HepG2 (cell line): ENCODE data around the gene CAPN2. TPM values are rescaled to one million over a fixed set of nuclear protein-coding genes. Genes with fewer than 3 reads are reported as not detected.

Experiments used
- ATAC-seq: fragments of 200-7000 bp; cut with Tn5 transposase; 3 replicates; pipeline ENCODE4 v1.9.1; 2020; ENCODE audit warnings: mild to moderate bottlenecking, moderate library complexity
- BruUV-seq: library from RNA; stranded (reverse); fragments of 400-500 nt; replicated peaks from 2 replicates; lab custom pipeline; 2021; lab: Mats Ljungman, UMichigan
- CTCF ChIA-PET: fragments of 300-600 bp; formaldehyde crosslinking; extraction: SDS; loops from one replicate; lab custom pipeline; 2021; ENCODE audit warnings: low total read pairs, inconsistent platforms, low intra/inter-chr PET ratio; lab: Yijun Ruan, JAX
- POLR2A ChIA-PET: fragments of 350-600 bp; sonication (Branson Sonifier 250); formaldehyde crosslinking; loops from one replicate; lab custom pipeline; 2020; ENCODE audit warnings: antibody characterized with exemption, inconsistent platforms; lab: Yijun Ruan, JAX
- DNase-seq: peaks from one replicate; pipeline ENCODE4 v3.0.0-alpha.2; 2015; ENCODE audit warnings: low spot score
- FAIRE-seq: peaks from 3 replicates; lab custom pipeline; 2011; peaks lifted over from hg19 to GRCh38; lab: Jason Lieb, UNC
- H2AFZ ChIP-seq: one replicate; pipeline ENCODE4 v1.6.1; 2011; ENCODE audit warnings: low read length, inconsistent platforms
- H3K27ac ChIP-seq: fragments of 300-600 bp; 3 replicates; pipeline ENCODE4 v1.8.0; 2011; ENCODE audit warnings: mixed run types, mild to moderate bottlenecking, mixed read lengths, low read length, inconsistent platforms; ENCODE audit not compliant: insufficient read depth; ENCODE audit errors: extremely low read length
- H3K27me3 ChIP-seq, 2 experiments: fragments of 200-600 bp in 1 of 2; 2 replicates in 1 of 2; 3 replicates in 1 of 2; pipeline versions ENCODE4 v1.6.0 to v1.8.0; 2011; ENCODE audit warnings: low read length in 2 of 2, mild to moderate bottlenecking in 2 of 2, moderate library complexity in 2 of 2, inconsistent platforms in 1 of 2; ENCODE audit not compliant: insufficient read depth in 2 of 2, control insufficient read depth in 1 of 2
- H3K36me3 ChIP-seq, 2 experiments: fragments of 200-600 bp in 1 of 2; replicated peaks in 1 of 2; 2 replicates in 1 of 2; 3 replicates in 1 of 2; pipeline versions ENCODE4 v1.5.1 to v1.8.0; 2011; ENCODE audit warnings: low read length in 2 of 2, inconsistent platforms in 1 of 2; ENCODE audit not compliant: insufficient read depth in 2 of 2, control insufficient read depth in 1 of 2
- H3K4me1 ChIP-seq: 2 replicates; pipeline ENCODE4 v1.5.1; 2012; ENCODE audit warnings: low read length, inconsistent platforms; ENCODE audit not compliant: insufficient read depth
- H3K4me2 ChIP-seq: 2 replicates; pipeline ENCODE4 v1.6.0; 2011; ENCODE audit warnings: low read depth, low read length, inconsistent platforms
- H3K4me3 ChIP-seq, 3 experiments: fragments of 200-600 bp in 1 of 3; sonication (generic), shearing (Covaris generic) in 1 of 3; replicated peaks in 1 of 3; 2 replicates each; pipeline ENCODE4 v1.5.1; 2011 to 2016; ENCODE audit warnings: low read length in 3 of 3, inconsistent platforms in 2 of 3, low read depth in 2 of 3, mild to moderate bottlenecking in 2 of 3, control low read depth in 1 of 3, mixed read lengths in 1 of 3; ENCODE audit not compliant: insufficient read depth in 1 of 3
- H3K79me2 ChIP-seq: one replicate; pipeline ENCODE4 v1.6.1; 2011; ENCODE audit warnings: low read length, inconsistent platforms; ENCODE audit not compliant: insufficient read depth
- H3K9ac ChIP-seq: 2 replicates; pipeline ENCODE4 v1.6.0; 2011; ENCODE audit warnings: mild to moderate bottlenecking, low read depth, low read length, inconsistent platforms; ENCODE audit not compliant: insufficient read depth
- H3K9me3 ChIP-seq: 2 replicates; pipeline ENCODE4 v1.5.1; 2012; ENCODE audit warnings: mild to moderate bottlenecking, low read length
- H4K20me1 ChIP-seq: 2 replicates; pipeline ENCODE4 v1.6.0; 2011; ENCODE audit warnings: inconsistent platforms, mild to moderate bottlenecking, low read length, moderate library complexity; ENCODE audit not compliant: insufficient read depth
- AKNA ChIP-seq: sonication (generic); formaldehyde crosslinking; IDR thresholded peaks from 2 replicates; pipeline ENCODE4 v1.4.0; 2020; ENCODE audit warnings: missing genetic modification reagents, borderline replicate concordance
- ATF5 ChIP-seq: sonication (generic); formaldehyde crosslinking; IDR thresholded peaks from 2 replicates; pipeline ENCODE4 v1.4.0; 2020; ENCODE audit warnings: mild to moderate bottlenecking, low read depth, missing genetic modification reagents
- BHLHE40 ChIP-seq: IDR thresholded peaks from 2 replicates; pipeline ENCODE4 v1.6.1; 2011; ENCODE audit warnings: low read length, improper control_type of control experiment
- MYNN ChIP-seq: sonication (generic); formaldehyde crosslinking; IDR thresholded peaks from 2 replicates; pipeline ENCODE4 v1.4.0; 2020; ENCODE audit warnings: mild to moderate bottlenecking, low read depth, missing genetic modification reagents
- PRMT3 ChIP-seq: sonication (generic); formaldehyde crosslinking; IDR thresholded peaks from 2 replicates; pipeline ENCODE4 v1.8.1; 2022; ENCODE audit warnings: low read depth, mild to moderate bottlenecking, moderate library complexity, missing genetic modification reagents, borderline replicate concordance
- ZBTB3 ChIP-seq: sonication (generic); formaldehyde crosslinking; IDR thresholded peaks from 2 replicates; pipeline ENCODE4 v1.4.0; 2020; ENCODE audit warnings: low read depth, mild to moderate bottlenecking, moderate library complexity, missing genetic modification reagents, borderline replicate concordance
- ZNF230 ChIP-seq: sonication (generic); formaldehyde crosslinking; IDR thresholded peaks from 2 replicates; pipeline ENCODE4 v1.4.0; 2020; ENCODE audit warnings: mild to moderate bottlenecking, missing genetic modification reagents
- ZNF235 ChIP-seq: sonication (generic); formaldehyde crosslinking; IDR thresholded peaks from 2 replicates; pipeline ENCODE4 v1.8.1; 2023; ENCODE audit warnings: mild to moderate bottlenecking, missing genetic modification reagents, borderline replicate concordance
- ZNF296 ChIP-seq: sonication (generic); formaldehyde crosslinking; conservative IDR thresholded peaks from 2 replicates; pipeline ENCODE4 v1.5.0; 2020; ENCODE audit warnings: mild to moderate bottlenecking, missing genetic modification reagents
- ZNF354B ChIP-seq: sonication (generic); formaldehyde crosslinking; IDR thresholded peaks from 2 replicates; pipeline ENCODE4 v1.8.0; 2022; ENCODE audit warnings: mild to moderate bottlenecking, missing genetic modification reagents
- ZNF441 ChIP-seq: sonication (generic); formaldehyde crosslinking; IDR thresholded peaks from 2 replicates; pipeline ENCODE4 v1.7.0; 2021; ENCODE audit warnings: missing genetic modification reagents, borderline replicate concordance
- ZNF484 ChIP-seq: sonication (generic); formaldehyde crosslinking; IDR thresholded peaks from 2 replicates; pipeline ENCODE4 v1.5.1; 2020; ENCODE audit warnings: mild to moderate bottlenecking, low read depth, missing genetic modification reagents, borderline replicate concordance
- ZNF558 ChIP-seq: sonication (generic); formaldehyde crosslinking; IDR thresholded peaks from 2 replicates; pipeline ENCODE4 v1.9.0; 2022; ENCODE audit warnings: mild to moderate bottlenecking, missing genetic modification reagents, borderline replicate concordance
- WGBS: methylation state at CpG from one replicate; pipeline ENCODE4 v1.1.6; 2017; ENCODE audit warnings: low lambda C conversion rate; 5-methylcytosine and 5-hydroxymethylcytosine counted together
- in situ Hi-C: cut with HindIII; loops from 2 replicates; pipeline ENCODE4 v1.10.0; 2017; ENCODE audit warnings: low pct_unique_long_range_greater_than_20kb; ENCODE audit not compliant: extremely low pct_ligation_motif_present
- intact Hi-C: fragments of 100-400 bp; cut with micrococcal nuclease; formaldehyde crosslinking; loops from one replicate; pipeline ENCODE4 v1.10.0; 2022; ENCODE audit not compliant: unreplicated experiment
- polyA plus RNA-seq, 8 experiments: library from polyadenylated mRNA; depleted of rRNA in 3 of 8; stranded (reverse) in 7 of 8; unstranded in 1 of 8; fragments of >200 nt; fragmentation: Illumina TruSeq in 4 of 8; extraction: Trizol in 4 of 8; gene quantifications; 2 replicates each; pipeline versions ENCODE4 v1.2.1 to v1.2.3, GENCODE V29; 2011 to 2016; ENCODE audit warnings: low read depth in 4 of 8, missing spikeins in 1 of 8, mixed read lengths in 1 of 8; ENCODE audit not compliant: insufficient read depth in 1 of 8
- total RNA-seq, 5 experiments: library from RNA; depleted of rRNA; stranded (reverse); fragments of >200 nt; fragmentation: Illumina TruSeq; extraction: Trizol; gene quantifications; 2 replicates each; pipeline ENCODE4 v1.2.3, GENCODE V29; 2016; ENCODE audit warnings: low read depth in 1 of 5

Gene CAPN2
- total and polyA plus RNA-seq, 2 of the 13 experiments (the other 11 are each of a cell fraction or from before 2014, with no cell fraction given): 6.2 to 7.4 TPM

DNA sequence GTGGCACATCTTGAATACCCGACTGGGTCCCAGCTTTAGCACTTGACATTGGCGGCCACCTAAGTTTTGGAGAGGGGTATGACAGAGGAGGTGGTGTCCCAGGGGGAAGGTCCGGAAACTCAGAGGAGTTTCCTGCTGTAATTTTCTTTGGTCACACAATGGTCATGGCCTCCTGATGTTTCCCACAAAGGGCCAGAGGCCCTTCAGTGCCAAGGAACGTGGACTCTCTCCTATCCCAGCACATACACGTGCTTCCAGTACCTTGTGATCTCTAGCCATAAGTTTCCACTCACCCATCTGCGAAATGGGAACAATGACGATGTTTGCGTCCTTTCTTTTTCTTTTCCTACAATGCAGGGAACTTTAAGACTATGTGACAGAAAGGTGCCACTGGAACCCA is 13.2 kb downstream of the CAPN2 start:
- CTCF ChIA-PET: no interaction called here
- DNase-seq: no peak
- H3K4me1 ChIP-seq: peaks cover 10% of the 10 kb centered on the region
- H3K36me3 ChIP-seq: no peaks in the 10 kb centered on the region; a peak in 1 of 5 replicates
- POLR2A ChIA-PET: no interaction called here
- in situ Hi-C loops (no loop called here), intact Hi-C loops (no loop called here)
- no peaks in the 10 kb centered on the region for H3K9me3 ChIP-seq
- no peak overlapping the region for H3K4me3 ChIP-seq
- no peak overlapping the region for H3K9ac ChIP-seq
- no peaks in the 10 kb centered on the region for H4K20me1 ChIP-seq
- no peak for ATAC-seq
- no peak for FAIRE-seq
- H3K4me2 ChIP-seq: no peak overlapping the region
- no peak overlapping the region for H2AFZ ChIP-seq
- no TSS peak for BruUV-seq
- TF ChIP-seq ZNF558: no peak
- TF ChIP-seq ZNF354B: no peak
- TF ChIP-seq ATF5 (CRISPR knock-in tag): no peak
- no peak for TF ChIP-seq MYNN (CRISPR knock-in tag)
- no peak for TF ChIP-seq ZBTB3 (CRISPR knock-in tag)
- TF ChIP-seq ZNF441: no peak
- no peak for TF ChIP-seq ZNF484 (CRISPR knock-in tag)
- TF ChIP-seq ZNF296: no peak
- no peak for TF ChIP-seq PRMT3 (CRISPR knock-in tag)
- no peak for TF ChIP-seq AKNA
- no peak for TF ChIP-seq BHLHE40
- TF ChIP-seq ZNF230 (CRISPR knock-in tag): no peak
- no peak for TF ChIP-seq ZNF235
- no peaks in the 10 kb centered on the region for H3K27me3 ChIP-seq
- no peaks in the 10 kb centered on the region for H3K79me2 ChIP-seq
- WGBS: 89% methylated on average over 8 of the region's 8 CpGs
- H3K27ac ChIP-seq: no peak overlapping the region
